Lower lobe of right lung (tissue), 2 donors: Measurements from ENCODE around the gene PHLDB2. TPM values are rescaled to one million over a fixed set of nuclear protein-coding genes. Genes with fewer than 3 reads are reported as not detected.

ENCODE experiments used
- ATAC-seq, 2 donors: fragments of 200-7000 bp; cut with Tn5 transposase; one replicate each; pipeline ENCODE4 v1.9.1; 2020 to 2022; ENCODE audit warnings: mild to moderate bottlenecking in 2 of 2, moderate library complexity in 2 of 2
- DNase-seq: peaks from one replicate; pipeline ENCODE4 v3.0.0-alpha.2; 2020
- H3K27ac ChIP-seq: fragments of 200-600 bp; one replicate; pipeline ENCODE4 v1.8.0; 2022
- H3K27me3 ChIP-seq: fragments of 200-600 bp; one replicate; pipeline ENCODE4 v1.8.0; 2022; ENCODE audit warnings: low read depth
- H3K36me3 ChIP-seq: fragments of 200-600 bp; one replicate; pipeline ENCODE4 v1.8.0; 2022; ENCODE audit warnings: mild to moderate bottlenecking
- H3K4me1 ChIP-seq: fragments of 200-600 bp; one replicate; pipeline ENCODE4 v1.8.0; 2022
- H3K4me3 ChIP-seq: fragments of 200-600 bp; one replicate; pipeline ENCODE4 v1.8.0; 2022; ENCODE audit warnings: mild to moderate bottlenecking
- H3K9me3 ChIP-seq: fragments of 200-600 bp; one replicate; pipeline ENCODE4 v1.8.0; 2022
- intact Hi-C: fragments of 100-400 bp; cut with DNase I; formaldehyde crosslinking; loops from one replicate; pipeline ENCODE4 v1.11.0; 2022
- total RNA-seq: library from RNA; stranded (reverse); fragmentation: NEBNext Ultra II Directional; extraction: Animal tissue kit (Norgen Biotek cat#: 25700); gene quantifications from one replicate; pipeline ENCODE4 v1.2.1, GENCODE V29; 2021
- TF ChIP-seq, protein P1 (sequence below): fragments of 200-600 bp; IDR thresholded peaks from one replicate; pipeline ENCODE4 v1.8.0; 2022; ENCODE audit warnings: antibody characterized with exemption, mild to moderate bottlenecking
- donor health status: DM: no; HTN: yes; CAD: no; lungs with severe emphysema.

Gene PHLDB2
- total RNA-seq, 1 donor from 2014 or later, result 33.6 TPM

GRCh38 chr3:111904376-111905241 lies 45.5 kb downstream of the PHLDB2 start:
- H3K4me1 ChIP-seq, result peaks cover 13% of the 10 kb centered on the region
- H3K27me3 ChIP-seq, result no peaks in the 10 kb centered on the region
- H3K9me3 ChIP-seq, result no peaks in the 10 kb centered on the region
- no peak overlapping the region for H3K27ac ChIP-seq
- peak; percentile 68 to 78 for ATAC-seq
- DNase-seq, result no peak
- no peaks in the 10 kb centered on the region for H3K36me3 ChIP-seq
- no peak overlapping the region for H3K4me3 ChIP-seq
- TF ChIP-seq, protein P1, sequence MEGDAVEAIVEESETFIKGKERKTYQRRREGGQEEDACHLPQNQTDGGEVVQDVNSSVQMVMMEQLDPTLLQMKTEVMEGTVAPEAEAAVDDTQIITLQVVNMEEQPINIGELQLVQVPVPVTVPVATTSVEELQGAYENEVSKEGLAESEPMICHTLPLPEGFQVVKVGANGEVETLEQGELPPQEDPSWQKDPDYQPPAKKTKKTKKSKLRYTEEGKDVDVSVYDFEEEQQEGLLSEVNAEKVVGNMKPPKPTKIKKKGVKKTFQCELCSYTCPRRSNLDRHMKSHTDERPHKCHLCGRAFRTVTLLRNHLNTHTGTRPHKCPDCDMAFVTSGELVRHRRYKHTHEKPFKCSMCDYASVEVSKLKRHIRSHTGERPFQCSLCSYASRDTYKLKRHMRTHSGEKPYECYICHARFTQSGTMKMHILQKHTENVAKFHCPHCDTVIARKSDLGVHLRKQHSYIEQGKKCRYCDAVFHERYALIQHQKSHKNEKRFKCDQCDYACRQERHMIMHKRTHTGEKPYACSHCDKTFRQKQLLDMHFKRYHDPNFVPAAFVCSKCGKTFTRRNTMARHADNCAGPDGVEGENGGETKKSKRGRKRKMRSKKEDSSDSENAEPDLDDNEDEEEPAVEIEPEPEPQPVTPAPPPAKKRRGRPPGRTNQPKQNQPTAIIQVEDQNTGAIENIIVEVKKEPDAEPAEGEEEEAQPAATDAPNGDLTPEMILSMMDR, result no peak
- intact Hi-C loops, result no loop called here

- TF ChIP-seq, protein P1, result no peak
- Histone ChIP-seq H3K9me3 (no peaks in the 10 kb centered on the region), H3K27ac (no peak overlapping the region), H3K4me3 (no peak overlapping the region), H3K4me1 (peaks cover 27% of the 10 kb centered on the region), H3K27me3 (no peaks in the 10 kb centered on the region), H3K36me3 (no peaks in the 10 kb centered on the region)
- no peak for ATAC-seq
- intact Hi-C loops, result no loop called here
- no peak for DNase-seq
Measured at GRCh38 chr3:111906656-111907055, 47.6 kb downstream of the PHLDB2 start.

DNA sequence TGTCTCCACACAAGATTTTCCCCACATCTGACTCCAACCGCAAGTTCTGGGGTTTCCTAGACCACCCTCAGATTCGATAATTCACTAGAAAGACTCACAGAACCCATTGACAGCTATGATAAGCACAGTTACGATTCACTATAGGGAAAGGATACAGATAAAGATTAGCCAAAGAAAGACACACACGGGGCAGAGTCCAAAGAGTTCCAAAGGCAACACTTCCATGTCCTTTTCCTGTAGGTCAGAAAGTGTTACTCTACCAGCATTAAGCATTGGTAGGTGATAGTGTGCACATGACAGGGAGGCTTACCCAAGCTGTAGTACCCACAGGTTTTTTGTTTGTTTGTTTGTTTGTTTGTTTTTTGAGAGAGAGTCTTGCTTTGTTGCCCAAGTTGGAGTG lies 48.1 kb downstream of the PHLDB2 start:
- TF ChIP-seq, protein P1, result no peak
- H3K27me3 ChIP-seq, result no peaks in the 10 kb centered on the region
- no peaks in the 10 kb centered on the region for H3K36me3 ChIP-seq
- intact Hi-C loops, result no loop called here
- DNase-seq (no peak), ATAC-seq (no peak)
- H3K4me1 ChIP-seq, result peaks cover 27% of the 10 kb centered on the region
- no peak overlapping the region for H3K4me3 ChIP-seq
- H3K9me3 ChIP-seq, result no peaks in the 10 kb centered on the region
- H3K27ac ChIP-seq, result no peak overlapping the region

DNA sequence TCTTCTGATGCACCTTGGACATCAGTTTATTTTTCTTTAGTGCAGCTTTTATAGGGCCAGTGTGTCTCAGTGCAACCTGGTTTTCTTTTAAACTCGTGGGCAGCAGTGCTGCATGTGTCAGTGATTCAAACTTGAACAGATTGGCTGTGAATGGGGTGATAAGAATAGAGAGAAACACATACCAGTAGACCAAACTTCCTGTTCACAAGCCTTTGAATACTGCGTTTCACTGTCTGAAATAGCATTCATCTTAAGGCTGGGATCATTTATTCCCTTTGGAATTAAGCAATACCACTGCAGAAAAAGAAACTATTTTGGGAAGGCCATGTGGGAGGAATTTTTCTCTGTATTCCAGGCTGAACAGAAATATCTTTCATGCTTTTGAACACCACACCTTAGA lies 51.7 kb downstream of the PHLDB2 start:
- TF ChIP-seq, protein P1, result no peak
- ATAC-seq (peak; percentile 15 to 65), DNase-seq (no peak)
- no peak overlapping the region for H3K27ac ChIP-seq
- H3K27me3 ChIP-seq, result no peaks in the 10 kb centered on the region
- H3K36me3 ChIP-seq, result peaks cover 12% of the 10 kb centered on the region
- intact Hi-C loops, result no loop called here
- no peak overlapping the region for H3K4me3 ChIP-seq
- H3K4me1 ChIP-seq, result peaks cover 15% of the 10 kb centered on the region
- no peaks in the 10 kb centered on the region for H3K9me3 ChIP-seq

DNA sequence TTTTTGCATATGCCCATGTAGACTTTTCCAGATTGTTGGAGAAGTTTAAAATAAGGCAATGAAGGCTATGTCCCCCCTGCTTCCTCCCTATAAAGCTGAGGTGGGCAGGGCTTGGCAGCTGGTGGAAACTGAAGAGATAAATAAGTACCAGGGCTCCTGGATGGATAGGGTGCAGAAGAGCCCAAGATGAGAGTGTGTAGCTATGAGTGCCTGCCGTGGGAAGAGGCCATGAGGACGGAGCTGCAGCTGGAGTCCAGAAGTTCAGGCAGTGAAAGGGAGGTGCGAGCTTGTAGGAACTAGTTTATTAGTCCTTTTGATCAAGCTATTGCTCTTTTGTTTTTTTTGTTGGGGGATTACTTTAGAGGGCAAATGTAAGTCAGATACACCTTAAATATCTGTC lies 52.4 kb downstream of the PHLDB2 start:
- intact Hi-C loops, result no loop called here
- no peak overlapping the region for H3K27ac ChIP-seq
- H3K36me3 ChIP-seq, result peaks cover 12% of the 10 kb centered on the region
- H3K9me3 ChIP-seq, result no peaks in the 10 kb centered on the region
- peaks cover 15% of the 10 kb centered on the region for H3K4me1 ChIP-seq
- TF ChIP-seq, protein P1, result no peak
- DNase-seq, result no peak
- no peaks in the 10 kb centered on the region for H3K27me3 ChIP-seq
- H3K4me3 ChIP-seq, result no peak overlapping the region
- ATAC-seq, result no peak
